H1 (cell line): ENCODE data around the gene HSPA2. TPM values are rescaled to one million over a fixed set of nuclear protein-coding genes. Genes with fewer than 3 reads are reported as not detected.

Experiments used
- CTCF ChIA-PET: fragments of 300-600 bp; sonication (Branson Sonifier 250); formaldehyde crosslinking; loops from one replicate; lab custom pipeline; 2021; ENCODE audit not compliant: partially characterized antibody; lab: Charles Lee
- POLR2A ChIA-PET: fragments of 300-600 bp; sonication (Branson Sonifier 250); formaldehyde crosslinking; loops from one replicate; lab custom pipeline; 2021; ENCODE audit warnings: inconsistent platforms; ENCODE audit not compliant: partially characterized antibody; lab: Charles Lee
- DNase-seq, 2 experiments: peaks; one replicate each; pipeline versions ENCODE4 v3.0.0 to v3.0.0-alpha.2; 2010 to 2022; ENCODE audit warnings: low spot score in 2 of 2, low read depth in 1 of 2, mixed read lengths in 1 of 2
- FAIRE-seq: peaks from 2 replicates; lab custom pipeline; 2011; peaks lifted over from hg19 to GRCh38; lab: Jason Lieb, UNC
- H2AFZ ChIP-seq: 2 replicates; pipeline ENCODE4 v1.8.1; 2012; ENCODE audit warnings: low read length, inconsistent platforms
- H2AK5ac ChIP-seq: 2 replicates; pipeline ENCODE4 v1.6.1; 2013; ENCODE audit warnings: low read depth, low read length
- H2BK120ac ChIP-seq: replicated peaks from 2 replicates; pipeline ENCODE3; 2013; ENCODE audit warnings: low read depth, low read length, inconsistent platforms
- H2BK12ac ChIP-seq: 2 replicates; pipeline ENCODE4 v1.6.1; 2013; ENCODE audit warnings: low read depth, low read length
- H2BK15ac ChIP-seq: 2 replicates; pipeline ENCODE4 v1.6.1; 2013; ENCODE audit warnings: low read length
- H2BK20ac ChIP-seq: 2 replicates; pipeline ENCODE4 v1.6.1; 2013; ENCODE audit warnings: low read length
- H2BK5ac ChIP-seq: 2 replicates; pipeline ENCODE4 v1.6.1; 2013; ENCODE audit warnings: low read depth, low read length
- H3K14ac ChIP-seq: 2 replicates; pipeline ENCODE4 v1.6.1; 2013; ENCODE audit warnings: inconsistent platforms; ENCODE audit not compliant: insufficient read length
- H3K18ac ChIP-seq: 2 replicates; pipeline ENCODE4 v1.6.1; 2013; ENCODE audit warnings: low read length; ENCODE audit errors: extremely low read depth
- H3K23ac ChIP-seq: 2 replicates; pipeline ENCODE4 v1.6.1; 2013; ENCODE audit warnings: inconsistent platforms; ENCODE audit not compliant: insufficient read length
- H3K23me2 ChIP-seq: 2 replicates; pipeline ENCODE4 v1.6.1; 2013; ENCODE audit warnings: low read depth, low read length
- H3K27ac ChIP-seq: 2 replicates; pipeline ENCODE4 v1.6.1; 2011; ENCODE audit warnings: low read depth, low read length, inconsistent platforms
- H3K27me3 ChIP-seq, 4 experiments: replicated peaks in 1 of 4; 1 replicate in 1 of 4; 2 replicates in 3 of 4; pipeline versions ENCODE4 v1.6.1 to v1.8.1; 2011 to 2013; ENCODE audit warnings: low read length in 3 of 4, mild to moderate bottlenecking in 3 of 4, inconsistent platforms in 2 of 4, mixed read lengths in 2 of 4, moderate library complexity in 1 of 4; ENCODE audit not compliant: control insufficient read depth in 3 of 4, insufficient read depth in 3 of 4; ENCODE audit errors: extremely low read depth in 1 of 4
- H3K36me3 ChIP-seq, 4 experiments: 2 replicates each; pipeline versions ENCODE4 v1.6.1 to v1.8.1; 2011 to 2013; ENCODE audit warnings: mild to moderate bottlenecking in 4 of 4, low read length in 3 of 4, moderate library complexity in 2 of 4, control low read depth in 1 of 4, inconsistent platforms in 1 of 4; ENCODE audit not compliant: insufficient read depth in 4 of 4, control insufficient read depth in 2 of 4
- H3K4ac ChIP-seq: replicated peaks from 2 replicates; pipeline ENCODE3; 2013; ENCODE audit warnings: low read length, low read depth, mixed read lengths, inconsistent platforms; ENCODE audit not compliant: insufficient read length
- H3K4me1 ChIP-seq, 4 experiments: replicated peaks in 1 of 4; 1 replicate in 1 of 4; 2 replicates in 3 of 4; pipeline versions ENCODE4 v1.6.1 to v1.8.1; 2011 to 2013; ENCODE audit warnings: low read length in 3 of 4, inconsistent platforms in 2 of 4, mixed read lengths in 1 of 4; ENCODE audit not compliant: insufficient read depth in 4 of 4, control insufficient read depth in 3 of 4
- H3K4me2 ChIP-seq, 2 experiments: 2 replicates each; pipeline versions ENCODE4 v1.6.1 to v1.8.1; 2011 to 2013; ENCODE audit warnings: low read depth in 2 of 2, low read length in 2 of 2, control low read depth in 1 of 2, inconsistent platforms in 1 of 2, mild to moderate bottlenecking in 1 of 2; ENCODE audit not compliant: insufficient read depth in 1 of 2
- H3K4me3 ChIP-seq, 4 experiments: fragments of 200-600, 300-600 bp in 1 of 4; sonication (generic), shearing (Covaris generic), sonication (Bioruptor Twin) in 1 of 4; 2 replicates each; pipeline versions ENCODE4 v1.5.1 to v1.8.1; 2011 to 2016; ENCODE audit warnings: low read length in 4 of 4, low read depth in 3 of 4, control low read depth in 2 of 4, inconsistent platforms in 2 of 4, mild to moderate bottlenecking in 2 of 4, mixed read lengths in 1 of 4, moderate library complexity in 1 of 4; ENCODE audit not compliant: insufficient read depth in 2 of 4; ENCODE audit errors: extremely low read depth in 1 of 4
- H3K56ac ChIP-seq: replicated peaks from 2 replicates; pipeline ENCODE3; 2013; ENCODE audit warnings: low read depth, mild to moderate bottlenecking, mixed read lengths, low read length, inconsistent platforms; ENCODE audit not compliant: insufficient read length
- H3K79me1 ChIP-seq: 2 replicates; pipeline ENCODE4 v1.6.1; 2013; ENCODE audit warnings: low read depth, low read length, control low read depth
- H3K79me2 ChIP-seq, 2 experiments: 2 replicates each; pipeline versions ENCODE4 v1.6.1 to v1.8.1; 2012 to 2013; ENCODE audit warnings: low read length in 2 of 2, mild to moderate bottlenecking in 2 of 2, inconsistent platforms in 1 of 2; ENCODE audit not compliant: insufficient read depth in 2 of 2, control insufficient read depth in 1 of 2
- H3K9ac ChIP-seq, 4 experiments: replicated peaks in 1 of 4; 1 replicate in 1 of 4; 2 replicates in 3 of 4; pipeline versions ENCODE4 v1.6.1 to v1.8.1; 2011 to 2013; ENCODE audit warnings: low read depth in 3 of 4, low read length in 3 of 4, control low read depth in 2 of 4, mild to moderate bottlenecking in 2 of 4, moderate library complexity in 2 of 4, inconsistent platforms in 1 of 4; ENCODE audit errors: extremely low read depth in 1 of 4
- H3K9me3 ChIP-seq, 2 experiments: 2 replicates each; pipeline versions ENCODE4 v1.6.1 to v1.8.1; 2012 to 2013; ENCODE audit warnings: mild to moderate bottlenecking in 2 of 2, moderate library complexity in 2 of 2, control low read depth in 1 of 2, inconsistent platforms in 1 of 2, low read depth in 1 of 2, low read length in 1 of 2, mixed read lengths in 1 of 2; ENCODE audit not compliant: insufficient read depth in 2 of 2
- H4K20me1 ChIP-seq, 2 experiments: replicated peaks in 1 of 2; 2 replicates each; pipeline versions ENCODE3 to v1.8.1; 2011 to 2013; ENCODE audit warnings: inconsistent platforms in 2 of 2, low read length in 2 of 2, mild to moderate bottlenecking in 1 of 2; ENCODE audit not compliant: insufficient read depth in 2 of 2, control insufficient read depth in 1 of 2
- H4K5ac ChIP-seq: 2 replicates; pipeline ENCODE4 v1.6.1; 2013; ENCODE audit warnings: low read length, low read depth, mixed read lengths, inconsistent platforms; ENCODE audit not compliant: insufficient read length
- H4K8ac ChIP-seq: 2 replicates; pipeline ENCODE4 v1.8.0; 2013; ENCODE audit warnings: mild to moderate bottlenecking, moderate library complexity, low read length, inconsistent platforms; ENCODE audit not compliant: insufficient read depth; ENCODE audit errors: extremely low read depth
- H4K91ac ChIP-seq: replicated peaks from 2 replicates; pipeline ENCODE3; 2013; ENCODE audit warnings: low read length, mixed read lengths, inconsistent platforms; ENCODE audit not compliant: insufficient read length
- BACH1 ChIP-seq: IDR thresholded peaks from 2 replicates; pipeline ENCODE4 v1.6.1; 2012; ENCODE audit warnings: low read length, improper control_type of control experiment
- WGBS, 2 experiments: shearing (Covaris generic) in 1 of 2; methylation state at CpG; one replicate each; pipeline versions ENCODE4 v1.1.6 to v1.1.7; 2013 to 2015; ENCODE audit warnings: low lambda C conversion rate in 2 of 2, mixed read lengths in 2 of 2, inconsistent platforms in 1 of 2, low coverage in 1 of 2, missing lambda C conversion rate in 1 of 2; ENCODE audit not compliant: insufficient replicate concordance in 2 of 2, insufficient coverage in 1 of 2, insufficient read length in 1 of 2; ENCODE audit errors: extremely low coverage in 1 of 2, missing lambda C conversion rate in 1 of 2; 5-methylcytosine and 5-hydroxymethylcytosine counted together
- polyA plus RNA-seq, 7 experiments: library from polyadenylated mRNA; depleted of rRNA in 3 of 7; stranded (reverse) in 5 of 7; unstranded in 2 of 7; fragments of >200 nt in 5 of 7; fragments of 200-250 nt in 2 of 7; gene quantifications; 1 replicate in 5 of 7; 2 replicates in 1 of 7; 4 replicates in 1 of 7; pipeline versions ENCODE4 v1.2.1 to v1.2.3, GENCODE V29; 2011 to 2013; ENCODE audit warnings: missing spikeins in 2 of 7, mixed read lengths in 2 of 7
- total RNA-seq: library from RNA; stranded (reverse); fragmentation: NEBNext Ultra II Directional; extraction: Animal tissue kit (Norgen Biotek cat#: 25700); gene quantifications from 2 replicates; pipeline ENCODE4 v1.2.1, GENCODE V29; 2021

HSPA2 gene
- total and polyA plus RNA-seq, 2 of the 8 experiments (the other 6 are each of a cell fraction or from before 2014, with no cell fraction given): 30.5 to 82.9 TPM

GRCh38 chr14:64513271-64513670, 27.3 kb upstream of the HSPA2 start:
- Histone ChIP-seq H2BK15ac (no peak overlapping the region), H4K91ac (no peak overlapping the region), H3K4me3 (no peak overlapping the region), H4K20me1 (peaks cover under 1 to 2% of the 10 kb centered on the region in 2 experiments), H3K23ac (no peak overlapping the region), H3K79me2 (peaks cover 3 to 91% of the 10 kb centered on the region in 2 experiments), H3K23me2 (no peaks in the 10 kb centered on the region), H3K4ac (no peak overlapping the region), H4K8ac (no peak overlapping the region), H2AK5ac (no peak overlapping the region), H2BK20ac (no peak overlapping the region), H2BK5ac (no peak overlapping the region), H3K56ac (no peak overlapping the region), H2BK120ac (no peak overlapping the region), H4K5ac (no peak overlapping the region), H3K27me3 (no peaks in the 10 kb centered on the region), H3K9me3 (no peaks in the 10 kb centered on the region), H3K36me3 (no peaks in the 10 kb centered on the region), H3K27ac (no peak overlapping the region), H3K9ac (no peak overlapping the region), H3K79me1 (peaks cover 2% of the 10 kb centered on the region; the same call in 1 of the 2 replicates), H3K4me2 (no peak overlapping the region), H2AFZ (no peak overlapping the region), H3K18ac (no peak overlapping the region), H3K14ac (no peak overlapping the region), H3K4me1 (peaks cover 0 to 7% (median 3%) of the 10 kb centered on the region in 4 experiments; a peak in 3 of 7 replicates), H2BK12ac (no peak overlapping the region)
- 92% methylated on average over 2 of the region's 2 CpGs; no CpG with 5 or more reads in 1 of the 2 experiments for WGBS, 2 experiments
- FAIRE-seq: no peak
- ChIA-PET POLR2A (no interaction called here), CTCF (interaction anchor here (1.0 kb wide), 1 partner anchor 34 kb away, joined by 4 read pairs; no protein-coding TSS in a partner anchor)
- no peak for TF ChIP-seq BACH1
- no peak for DNase-seq
